ENCODE measurements around the gene EGFLAM.

EGFLAM gene

GRCh38 chr5:38258319-38259061 is at the start of gene EGFLAM:
EGFLAM (plus strand) TSS chr5:38258559; CDS start chr5:38258755, 196 bp downstream.
- no peak for DNase-seq

- peak; percentile 5 for DNase-seq
Observed at GRCh38 chr5:38208782-38209378, 49.5 kb upstream of the EGFLAM start.

GRCh38 chr5:38210676-38211353 is 47.5 kb upstream of the EGFLAM start:
- no peak for DNase-seq

GRCh38 chr5:38211354-38211710 is 47.0 kb upstream of the EGFLAM start:
- DNase-seq: no peak

- DNase-seq: no peak
Observed at GRCh38 chr5:38212307-38212706, 46.1 kb upstream of the EGFLAM start.

- DNase-seq: no peak
Observed at GRCh38 chr5:38226091-38226490, 32.3 kb upstream of the EGFLAM start.

GRCh38 chr5:38228914-38229313 is 29.4 kb upstream of the EGFLAM start:
- DNase-seq: no peak

GRCh38 chr5:38234737-38235136 is 23.6 kb upstream of the EGFLAM start:
- DNase-seq: no peak

- no peak for DNase-seq
Observed at GRCh38 chr5:38237681-38238080, 20.7 kb upstream of the EGFLAM start.

GRCh38 chr5:38240212-38240611 is 18.1 kb upstream of the EGFLAM start:
- no peak for DNase-seq

- no peak for DNase-seq
Observed at GRCh38 chr5:38241655-38242054, 16.7 kb upstream of the EGFLAM start.

- no peak for DNase-seq
Observed at GRCh38 chr5:38245307-38245706, 13.1 kb upstream of the EGFLAM start.

- DNase-seq: no peak
Observed at GRCh38 chr5:38249301-38249700, 9.1 kb upstream of the EGFLAM start.

- no peak for DNase-seq
Observed at GRCh38 chr5:38249812-38250211, 8.5 kb upstream of the EGFLAM start.

GRCh38 chr5:38250763-38251448 is 7.5 kb upstream of the EGFLAM start:
- DNase-seq: no peak

- DNase-seq: no peak
Observed at GRCh38 chr5:38253759-38254158, 4.6 kb upstream of the EGFLAM start.

- DNase-seq: no peak
Observed at GRCh38 chr5:38257308-38258041, 884 bp upstream of the EGFLAM start.

- DNase-seq: no peak
Observed at GRCh38 chr5:38258042-38258318, 379 bp upstream of the EGFLAM start.

- no peak for DNase-seq
Observed at GRCh38 chr5:38259062-38259808, 876 bp downstream of the EGFLAM start.

- DNase-seq: no peak
Observed at GRCh38 chr5:38259809-38260160, 1.4 kb downstream of the EGFLAM start.

GRCh38 chr5:38263983-38264382 is 5.6 kb downstream of the EGFLAM start:
- no peak for DNase-seq

- DNase-seq: peak; percentile 45
Observed at GRCh38 chr5:38265546-38266179, 7.3 kb downstream of the EGFLAM start.
